Thyroid gland (tissue), 4 donors: ENCODE data around the gene SPRING1.

Source experiments
- POLR2A ChIP-seq, 2 donors: fragments of 450-650 bp; IDR thresholded peaks; one replicate each; pipeline ENCODE4 v1.6.1; 2017; ENCODE audit warnings: antibody characterized with exemption in 2 of 2, mild to moderate bottlenecking in 2 of 2, moderate library complexity in 1 of 2
- TF ChIP-seq, protein P1 (sequence below), 6 experiments: fragments of 200-600 bp in 3 of 6; fragments of 450-650 bp in 3 of 6; sonication (generic) in 3 of 6; IDR thresholded peaks; one replicate each; pipeline ENCODE4 v1.5.1; 2016 to 2019; ENCODE audit warnings: antibody characterized with exemption in 6 of 6, mild to moderate bottlenecking in 2 of 6, inconsistent platforms in 1 of 6, moderate library complexity in 1 of 6

DNA sequence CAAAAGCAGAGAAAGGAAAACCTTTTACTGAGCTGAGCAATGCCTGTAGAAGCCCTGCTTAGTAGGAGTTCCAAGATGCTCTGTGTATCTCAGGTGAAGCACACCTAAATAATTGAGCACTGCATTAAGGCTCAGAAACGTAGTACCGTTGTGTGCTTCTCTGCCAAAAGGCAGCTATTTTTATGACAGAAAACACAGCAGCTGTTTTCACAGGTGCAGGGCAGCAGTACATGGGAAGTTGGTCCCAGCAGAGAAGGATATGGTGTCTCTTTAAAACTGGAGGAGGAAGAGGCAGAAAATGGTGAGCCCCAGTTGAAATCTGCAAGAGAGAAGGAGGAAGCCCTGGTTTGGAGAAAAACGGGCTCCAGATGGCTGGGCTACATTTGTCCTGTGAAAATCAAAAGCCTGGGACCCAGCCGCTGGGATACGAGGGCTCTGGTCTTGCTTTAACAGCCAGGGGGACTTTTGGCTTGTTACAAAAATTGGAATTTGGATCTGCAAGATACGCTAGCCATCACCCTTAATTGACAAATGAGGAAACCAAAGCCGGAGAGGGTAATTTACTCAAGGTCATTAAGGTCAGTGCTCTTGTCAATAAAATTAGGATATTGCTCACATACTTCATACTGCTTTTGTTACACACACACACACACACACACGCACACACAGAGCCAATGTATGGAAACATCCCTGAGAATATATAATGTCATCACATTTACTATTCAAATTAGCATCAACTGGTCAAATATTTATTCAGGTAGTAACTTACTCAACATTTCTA, 27.3 kb downstream of the SPRING1 start:
- TF ChIP-seq, protein P1, sequence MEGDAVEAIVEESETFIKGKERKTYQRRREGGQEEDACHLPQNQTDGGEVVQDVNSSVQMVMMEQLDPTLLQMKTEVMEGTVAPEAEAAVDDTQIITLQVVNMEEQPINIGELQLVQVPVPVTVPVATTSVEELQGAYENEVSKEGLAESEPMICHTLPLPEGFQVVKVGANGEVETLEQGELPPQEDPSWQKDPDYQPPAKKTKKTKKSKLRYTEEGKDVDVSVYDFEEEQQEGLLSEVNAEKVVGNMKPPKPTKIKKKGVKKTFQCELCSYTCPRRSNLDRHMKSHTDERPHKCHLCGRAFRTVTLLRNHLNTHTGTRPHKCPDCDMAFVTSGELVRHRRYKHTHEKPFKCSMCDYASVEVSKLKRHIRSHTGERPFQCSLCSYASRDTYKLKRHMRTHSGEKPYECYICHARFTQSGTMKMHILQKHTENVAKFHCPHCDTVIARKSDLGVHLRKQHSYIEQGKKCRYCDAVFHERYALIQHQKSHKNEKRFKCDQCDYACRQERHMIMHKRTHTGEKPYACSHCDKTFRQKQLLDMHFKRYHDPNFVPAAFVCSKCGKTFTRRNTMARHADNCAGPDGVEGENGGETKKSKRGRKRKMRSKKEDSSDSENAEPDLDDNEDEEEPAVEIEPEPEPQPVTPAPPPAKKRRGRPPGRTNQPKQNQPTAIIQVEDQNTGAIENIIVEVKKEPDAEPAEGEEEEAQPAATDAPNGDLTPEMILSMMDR (IDR thresholded peaks at IDR 0.05): no peak
- TF ChIP-seq POLR2A (IDR thresholded peaks at IDR 0.05): no peak
